ENCODE data around the gene CAPRIN1. TPM values are rescaled to one million over a fixed set of nuclear protein-coding genes. Genes with fewer than 3 reads are reported as not detected.

The CAPRIN1 gene
- total and polyA plus RNA-seq, 10 of the 15 experiments (the other 5 are each of a cell fraction or from before 2014, with no cell fraction given) = 50.4 to 228 (median 191) TPM

- 0 out of 2 replicates have a peak, but pooled peaks have one; percentile 11 for TF ChIP-seq FOXM1 (IDR thresholded peaks at IDR 0.05; ENCODE audit: low read depth, low read length)
- TF ChIP-seq MYC (IDR thresholded peaks at IDR 0.05; ENCODE audit: insufficient read depth, insufficient read length, insufficient replicate concordance, low read length, severe bottlenecking) = peak; percentile 77
- peak; percentile 50; the same call in 1 of the 2 replicates for TF ChIP-seq MLLT1 (IDR thresholded peaks at IDR 0.05)
- TF ChIP-seq BHLHE40 (IDR thresholded peaks at IDR 0.05; ENCODE audit: borderline replicate concordance in 1 of 2, low read depth in 2 of 2, low read length in 1 of 2) = peak in 1 of 2 experiments; percentile 25; a peak in 1 of 4 replicates
- no peak for TF ChIP-seq GATAD2B (conservative IDR thresholded peaks at IDR 0.05; ENCODE audit: low read depth)
- TF ChIP-seq HDGF (IDR thresholded peaks at IDR 0.05) = peak; percentile 34; the same call in 1 of the 2 replicates
- peak; percentile 27 for TF ChIP-seq BCL3 (IDR thresholded peaks at IDR 0.05; ENCODE audit: borderline replicate concordance, insufficient read depth, low read depth, low read length, poor library complexity, severe bottlenecking)
- TF ChIP-seq PML (IDR thresholded peaks at IDR 0.05; ENCODE audit: low read length) = 0 out of 2 replicates have a peak, but pooled peaks have one; percentile 46
- TF ChIP-seq CBFB (IDR thresholded peaks at IDR 0.05; ENCODE audit: low read depth) = peak; percentile 32; the same call in 1 of the 2 replicates
- TF ChIP-seq MXI1 (IDR thresholded peaks at IDR 0.05; ENCODE audit: low read depth, low read length) = peak; percentile 86
- TF ChIP-seq CHD2 (IDR thresholded peaks at IDR 0.05; ENCODE audit: borderline replicate concordance, low read depth, low read length) = no peak
- peak; percentile 69; the same call in 1 of the 2 replicates for TF ChIP-seq POLR2AphosphoS5 (IDR thresholded peaks at IDR 0.05; ENCODE audit: low read length)
- no peak for TF ChIP-seq BCLAF1 (IDR thresholded peaks at IDR 0.05)
- TF ChIP-seq SRF (IDR thresholded peaks at IDR 0.05; ENCODE audit: low read depth in 2 of 2, low read length in 2 of 2) = 0 out of 4 replicates have a peak, but pooled peaks of 1 of the 2 experiments have one; percentile 2
- TF ChIP-seq ZBTB11 (CRISPR knock-in tag; IDR thresholded peaks at IDR 0.05) = no peak
- peak; percentile 33 for TF ChIP-seq KLF5 (IDR thresholded peaks at IDR 0.05; ENCODE audit: partially characterized antibody)
- TF ChIP-seq POLR2A (IDR thresholded peaks at IDR 0.05; ENCODE audit: low read depth, low read length) = peak; percentile 89
- peak; percentile 51; the same call in 1 of the 2 replicates for TF ChIP-seq RELB (IDR thresholded peaks at IDR 0.05; ENCODE audit: low read depth)
- TF ChIP-seq NBN (IDR thresholded peaks at IDR 0.05) = peak; percentile 61; the same call in 1 of the 2 replicates
These were observed 1.7 kb downstream of the CAPRIN1 start (continued) for GRCh38 chr11:34053161-34053686.

All from GM12878 (cell line).